HepG2 (cell line): ENCODE measurements around the gene SCUBE1. TPM values are rescaled to one million over a fixed set of nuclear protein-coding genes. Genes with fewer than 3 reads are reported as not detected.

Source experiments
- EEA1 ChIP-seq: sonication (generic); formaldehyde crosslinking; IDR thresholded peaks from 2 replicates; pipeline ENCODE4 v1.5.1; 2020; ENCODE audit warnings: mild to moderate bottlenecking, missing genetic modification reagents, borderline replicate concordance
- PHF8 ChIP-seq: sonication (generic); formaldehyde crosslinking; IDR thresholded peaks from 2 replicates; pipeline ENCODE4 v1.5.0; 2020; ENCODE audit warnings: missing genetic modification reagents
- RARG ChIP-seq: sonication (generic); formaldehyde crosslinking; IDR thresholded peaks from 2 replicates; pipeline ENCODE4 v1.4.0; 2020; ENCODE audit warnings: low read depth, mild to moderate bottlenecking, missing genetic modification reagents
- SYNCRIP ChIP-seq: fragments of 200-400 bp; formaldehyde crosslinking; IDR thresholded peaks from 2 replicates; pipeline ENCODE4 v1.6.1; 2018; ENCODE audit warnings: mild to moderate bottlenecking, low read depth, low read length; ENCODE audit not compliant: insufficient read depth
- THYN1 ChIP-seq: sonication (generic); formaldehyde crosslinking; IDR thresholded peaks from 2 replicates; pipeline ENCODE4 v1.8.1; 2023; ENCODE audit warnings: low read depth, mild to moderate bottlenecking, moderate library complexity, missing genetic modification reagents, borderline replicate concordance
- ZMYM4 ChIP-seq: sonication (generic); formaldehyde crosslinking; IDR thresholded peaks from 2 replicates; pipeline ENCODE4 v1.8.1; 2023; ENCODE audit warnings: mild to moderate bottlenecking, missing genetic modification reagents
- ZNF335 ChIP-seq: sonication (generic); formaldehyde crosslinking; IDR thresholded peaks from 2 replicates; pipeline ENCODE4 v1.4.0; 2020; ENCODE audit warnings: missing genetic modification reagents
- ZNF761 ChIP-seq: sonication (generic); formaldehyde crosslinking; conservative IDR thresholded peaks from 2 replicates; pipeline ENCODE4 v1.4.0; 2020; ENCODE audit warnings: mild to moderate bottlenecking, missing genetic modification reagents
- ZSCAN9 ChIP-seq: IDR thresholded peaks from 2 replicates; pipeline ENCODE4 v1.6.1; 2016; ENCODE audit warnings: borderline replicate concordance
- polyA plus RNA-seq, 8 experiments: library from polyadenylated mRNA; depleted of rRNA in 3 of 8; stranded (reverse) in 7 of 8; unstranded in 1 of 8; fragments of >200 nt; fragmentation: Illumina TruSeq in 4 of 8; extraction: Trizol in 4 of 8; gene quantifications; 2 replicates each; pipeline versions ENCODE4 v1.2.1 to v1.2.3, GENCODE V29; 2011 to 2016; ENCODE audit warnings: low read depth in 4 of 8, missing spikeins in 1 of 8, mixed read lengths in 1 of 8; ENCODE audit not compliant: insufficient read depth in 1 of 8
- total RNA-seq, 5 experiments: library from RNA; depleted of rRNA; stranded (reverse); fragments of >200 nt; fragmentation: Illumina TruSeq; extraction: Trizol; gene quantifications; 2 replicates each; pipeline ENCODE4 v1.2.3, GENCODE V29; 2016; ENCODE audit warnings: low read depth in 1 of 5
- TF ChIP-seq, protein P1 (sequence below), 2 experiments: fragments of 450-650 bp in 1 of 2; sonication (generic) in 1 of 2; formaldehyde crosslinking; IDR thresholded peaks; 2 replicates each; pipeline versions ENCODE4 v1.5.0 to v1.8.0; 2020 to 2022; ENCODE audit warnings: mild to moderate bottlenecking in 1 of 2, missing genetic modification reagents in 1 of 2
- TF ChIP-seq, protein P2 (sequence below): sonication (generic); formaldehyde crosslinking; IDR thresholded peaks from 2 replicates; pipeline ENCODE4 v1.4.0; 2020; ENCODE audit warnings: mild to moderate bottlenecking, low read depth, missing genetic modification reagents
- TF ChIP-seq, protein P3 (sequence below): sonication (generic); formaldehyde crosslinking; IDR thresholded peaks from 2 replicates; pipeline ENCODE4 v1.4.0; 2020; ENCODE audit warnings: missing genetic modification reagents

Gene SCUBE1
- total and polyA plus RNA-seq, 2 of the 13 experiments (the other 11 are each of a cell fraction or from before 2014, with no cell fraction given), result under 0.01 to 0.05 TPM

DNA sequence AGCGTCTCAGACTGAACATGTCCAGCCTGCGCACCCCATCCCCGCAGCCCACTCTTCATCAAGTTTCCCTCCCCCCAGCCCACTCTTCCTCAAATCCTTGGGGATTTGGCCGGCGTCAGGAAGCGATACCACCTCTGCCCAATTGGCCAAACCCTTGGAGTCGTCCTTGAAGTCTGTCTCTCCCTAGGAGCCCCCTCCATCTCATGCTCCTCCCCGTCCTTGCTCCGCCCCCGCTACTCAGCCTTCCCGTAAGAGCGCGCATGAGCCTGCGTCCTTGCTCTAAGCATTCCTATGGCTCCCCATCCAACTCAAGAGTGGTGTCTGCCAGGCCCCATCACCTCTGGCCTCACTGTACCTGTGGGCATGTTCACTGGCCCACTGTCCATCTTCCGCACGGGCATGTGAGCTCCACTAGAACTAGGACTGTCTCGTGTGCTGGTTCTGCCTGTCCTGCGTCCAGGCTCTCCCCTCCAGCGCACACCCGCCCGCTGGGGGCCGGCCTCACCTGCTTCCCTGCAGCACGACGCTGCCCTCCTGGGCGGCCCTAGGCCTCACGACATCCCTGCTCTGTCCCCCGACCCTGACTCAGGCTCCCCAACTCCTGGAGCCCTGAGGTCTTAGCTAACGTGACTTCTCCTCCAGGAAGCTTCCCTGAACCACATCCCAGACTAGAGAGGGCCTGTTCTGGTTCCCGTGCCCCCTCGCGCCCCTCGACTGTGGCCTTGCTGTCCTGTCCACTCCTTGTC is 125.7 kb downstream of the SCUBE1 start (continued):
- TF ChIP-seq, protein P1, sequence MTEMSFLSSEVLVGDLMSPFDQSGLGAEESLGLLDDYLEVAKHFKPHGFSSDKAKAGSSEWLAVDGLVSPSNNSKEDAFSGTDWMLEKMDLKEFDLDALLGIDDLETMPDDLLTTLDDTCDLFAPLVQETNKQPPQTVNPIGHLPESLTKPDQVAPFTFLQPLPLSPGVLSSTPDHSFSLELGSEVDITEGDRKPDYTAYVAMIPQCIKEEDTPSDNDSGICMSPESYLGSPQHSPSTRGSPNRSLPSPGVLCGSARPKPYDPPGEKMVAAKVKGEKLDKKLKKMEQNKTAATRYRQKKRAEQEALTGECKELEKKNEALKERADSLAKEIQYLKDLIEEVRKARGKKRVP (CRISPR knock-in tag; IDR thresholded peaks at IDR 0.05), result no peak
- TF ChIP-seq RARG (CRISPR knock-in tag) (no peak), ZMYM4 (CRISPR knock-in tag) (no peak), ZSCAN9 (CRISPR knock-in tag) (no peak), SYNCRIP (no peak), ZNF761 (CRISPR knock-in tag) (no peak), EEA1 (CRISPR knock-in tag) (no peak), THYN1 (CRISPR knock-in tag) (no peak), ZNF335 (CRISPR knock-in tag) (no peak), PHF8 (CRISPR knock-in tag) (no peak)
- TF ChIP-seq, protein P2, sequence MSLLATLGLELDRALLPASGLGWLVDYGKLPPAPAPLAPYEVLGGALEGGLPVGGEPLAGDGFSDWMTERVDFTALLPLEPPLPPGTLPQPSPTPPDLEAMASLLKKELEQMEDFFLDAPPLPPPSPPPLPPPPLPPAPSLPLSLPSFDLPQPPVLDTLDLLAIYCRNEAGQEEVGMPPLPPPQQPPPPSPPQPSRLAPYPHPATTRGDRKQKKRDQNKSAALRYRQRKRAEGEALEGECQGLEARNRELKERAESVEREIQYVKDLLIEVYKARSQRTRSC, result no peak
- TF ChIP-seq, protein P3, sequence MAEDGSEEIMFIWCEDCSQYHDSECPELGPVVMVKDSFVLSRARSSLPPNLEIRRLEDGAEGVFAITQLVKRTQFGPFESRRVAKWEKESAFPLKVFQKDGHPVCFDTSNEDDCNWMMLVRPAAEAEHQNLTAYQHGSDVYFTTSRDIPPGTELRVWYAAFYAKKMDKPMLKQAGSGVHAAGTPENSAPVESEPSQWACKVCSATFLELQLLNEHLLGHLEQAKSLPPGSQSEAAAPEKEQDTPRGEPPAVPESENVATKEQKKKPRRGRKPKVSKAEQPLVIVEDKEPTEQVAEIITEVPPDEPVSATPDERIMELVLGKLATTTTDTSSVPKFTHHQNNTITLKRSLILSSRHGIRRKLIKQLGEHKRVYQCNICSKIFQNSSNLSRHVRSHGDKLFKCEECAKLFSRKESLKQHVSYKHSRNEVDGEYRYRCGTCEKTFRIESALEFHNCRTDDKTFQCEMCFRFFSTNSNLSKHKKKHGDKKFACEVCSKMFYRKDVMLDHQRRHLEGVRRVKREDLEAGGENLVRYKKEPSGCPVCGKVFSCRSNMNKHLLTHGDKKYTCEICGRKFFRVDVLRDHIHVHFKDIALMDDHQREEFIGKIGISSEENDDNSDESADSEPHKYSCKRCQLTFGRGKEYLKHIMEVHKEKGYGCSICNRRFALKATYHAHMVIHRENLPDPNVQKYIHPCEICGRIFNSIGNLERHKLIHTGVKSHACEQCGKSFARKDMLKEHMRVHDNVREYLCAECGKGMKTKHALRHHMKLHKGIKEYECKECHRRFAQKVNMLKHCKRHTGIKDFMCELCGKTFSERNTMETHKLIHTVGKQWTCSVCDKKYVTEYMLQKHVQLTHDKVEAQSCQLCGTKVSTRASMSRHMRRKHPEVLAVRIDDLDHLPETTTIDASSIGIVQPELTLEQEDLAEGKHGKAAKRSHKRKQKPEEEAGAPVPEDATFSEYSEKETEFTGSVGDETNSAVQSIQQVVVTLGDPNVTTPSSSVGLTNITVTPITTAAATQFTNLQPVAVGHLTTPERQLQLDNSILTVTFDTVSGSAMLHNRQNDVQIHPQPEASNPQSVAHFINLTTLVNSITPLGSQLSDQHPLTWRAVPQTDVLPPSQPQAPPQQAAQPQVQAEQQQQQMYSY (CRISPR knock-in tag), result no peak
